ENCODE results near the gene CEACAM16.

DNA sequence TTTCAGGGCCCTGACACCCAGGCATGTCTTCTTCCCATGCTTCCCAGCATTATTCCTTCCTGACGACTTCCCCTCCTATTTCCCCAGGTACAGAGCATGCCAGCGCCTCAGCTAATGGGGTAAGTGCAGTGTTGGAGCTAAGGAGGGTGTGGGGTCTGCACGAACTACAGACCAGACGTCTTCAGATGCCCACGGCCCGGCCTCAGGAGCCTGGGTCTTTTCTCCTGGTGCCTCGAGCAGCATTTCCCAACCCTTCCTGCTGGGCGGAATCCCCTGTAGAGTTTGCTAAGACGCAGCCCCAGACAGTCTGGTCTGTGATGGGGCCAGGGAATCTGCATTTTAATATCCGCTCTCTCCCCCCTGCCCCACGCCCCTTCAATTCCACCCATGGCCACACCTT is 37.7 kb upstream of the CEACAM16 start:
- TF ChIP-seq, protein P1, sequence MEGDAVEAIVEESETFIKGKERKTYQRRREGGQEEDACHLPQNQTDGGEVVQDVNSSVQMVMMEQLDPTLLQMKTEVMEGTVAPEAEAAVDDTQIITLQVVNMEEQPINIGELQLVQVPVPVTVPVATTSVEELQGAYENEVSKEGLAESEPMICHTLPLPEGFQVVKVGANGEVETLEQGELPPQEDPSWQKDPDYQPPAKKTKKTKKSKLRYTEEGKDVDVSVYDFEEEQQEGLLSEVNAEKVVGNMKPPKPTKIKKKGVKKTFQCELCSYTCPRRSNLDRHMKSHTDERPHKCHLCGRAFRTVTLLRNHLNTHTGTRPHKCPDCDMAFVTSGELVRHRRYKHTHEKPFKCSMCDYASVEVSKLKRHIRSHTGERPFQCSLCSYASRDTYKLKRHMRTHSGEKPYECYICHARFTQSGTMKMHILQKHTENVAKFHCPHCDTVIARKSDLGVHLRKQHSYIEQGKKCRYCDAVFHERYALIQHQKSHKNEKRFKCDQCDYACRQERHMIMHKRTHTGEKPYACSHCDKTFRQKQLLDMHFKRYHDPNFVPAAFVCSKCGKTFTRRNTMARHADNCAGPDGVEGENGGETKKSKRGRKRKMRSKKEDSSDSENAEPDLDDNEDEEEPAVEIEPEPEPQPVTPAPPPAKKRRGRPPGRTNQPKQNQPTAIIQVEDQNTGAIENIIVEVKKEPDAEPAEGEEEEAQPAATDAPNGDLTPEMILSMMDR (IDR thresholded peaks at IDR 0.05): no peak
- TF ChIP-seq POLR2A (IDR thresholded peaks at IDR 0.05) (no peak), POLR2AphosphoS5 (IDR thresholded peaks at IDR 0.05; ENCODE audit: insufficient read depth in 1 of 2, low read depth in 1 of 2) (no peak)

All from vagina (tissue), 2 donors.